ENCODE measurements around the gene COL4A1.

Gene COL4A1

DNA sequence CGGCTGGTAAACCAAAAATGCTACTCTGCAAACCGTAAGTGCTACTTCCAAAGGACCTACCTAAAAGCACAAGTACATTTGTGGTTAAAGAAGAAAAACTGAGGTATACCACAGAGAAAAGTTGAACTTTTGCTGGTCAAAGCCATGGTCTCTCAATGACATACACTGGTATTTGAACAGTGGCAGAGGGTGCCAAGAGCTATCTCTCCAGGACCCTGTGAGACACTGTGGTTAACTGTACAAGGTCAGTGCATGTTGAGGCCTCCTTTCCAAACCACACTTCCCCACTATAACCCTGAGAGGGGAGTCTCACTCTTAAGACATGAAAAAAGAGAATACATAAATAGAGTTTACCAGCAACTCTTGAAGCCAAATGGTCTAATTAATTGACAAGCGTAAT is 49.5 kb downstream of the COL4A1 start:
- DNase-seq (ENCODE audit: insufficient read length, low spot score) (no peak), FAIRE-seq (peak; percentile 52)

GRCh38 chr13:110256126-110256905 is 50.6 kb downstream of the COL4A1 start:
- TF ChIP-seq POLR2A (IDR thresholded peaks at IDR 0.05; ENCODE audit: low read depth, low read length): no peak
- no peak for DNase-seq (ENCODE audit: insufficient read length, low spot score)
- peak; percentile 87 for FAIRE-seq

More for the DNA sequence above, 49.5 kb downstream of the COL4A1 start:
- TF ChIP-seq POLR2A (IDR thresholded peaks at IDR 0.05; ENCODE audit: low read depth, low read length): no peak

GRCh38 chr13:110254751-110255553 is 52.0 kb downstream of the COL4A1 start:
- FAIRE-seq (peak; percentile 79), DNase-seq (ENCODE audit: insufficient read length, low spot score) (no peak)
- TF ChIP-seq POLR2A (IDR thresholded peaks at IDR 0.05; ENCODE audit: low read depth, low read length): no peak

DNA sequence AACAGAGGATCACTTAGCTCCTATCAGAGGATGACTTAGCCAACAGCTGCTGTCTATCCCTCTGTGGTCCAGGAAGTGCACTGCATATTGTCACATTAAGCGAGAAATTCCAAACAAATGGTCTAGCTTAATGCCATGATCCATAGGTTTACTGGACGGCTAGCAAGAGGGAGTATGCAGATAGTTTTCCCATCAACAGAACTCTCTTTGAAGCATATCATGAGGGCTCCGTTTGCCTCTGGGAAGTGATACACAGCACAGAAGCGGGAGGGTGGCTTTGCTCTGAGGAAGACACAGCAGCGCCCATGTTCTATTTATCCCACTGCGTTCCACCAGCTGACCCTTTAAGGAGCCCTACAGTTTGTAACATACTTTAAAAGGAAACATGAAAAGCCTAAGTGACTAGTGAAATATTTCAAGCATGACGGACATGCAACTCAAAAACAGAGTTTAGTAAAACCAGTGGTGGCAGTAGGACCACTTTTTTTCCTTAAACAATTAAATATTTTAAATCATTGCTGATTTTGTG is 52.7 kb downstream of the COL4A1 start:
- DNase-seq (ENCODE audit: insufficient read length, low spot score) (no peak), FAIRE-seq (peak; percentile 78)
- no peak for TF ChIP-seq POLR2A (IDR thresholded peaks at IDR 0.05; ENCODE audit: low read depth, low read length)

- DNase-seq (ENCODE audit: insufficient read length, low spot score) (no peak), FAIRE-seq (peak; percentile 27)
- TF ChIP-seq POLR2A (IDR thresholded peaks at IDR 0.05; ENCODE audit: low read depth, low read length): no peak
Measured at GRCh38 chr13:110251193-110251819, 55.7 kb downstream of the COL4A1 start.

- DNase-seq (ENCODE audit: insufficient read length, low spot score): no peak
- peak; percentile 95 for FAIRE-seq
- no peak for TF ChIP-seq POLR2A (IDR thresholded peaks at IDR 0.05; ENCODE audit: low read depth, low read length)
Measured at GRCh38 chr13:110250258-110250891, 56.6 kb downstream of the COL4A1 start.

- peak; percentile 11 for FAIRE-seq
- DNase-seq (ENCODE audit: insufficient read length, low spot score): no peak
- TF ChIP-seq POLR2A (IDR thresholded peaks at IDR 0.05; ENCODE audit: low read depth, low read length): no peak
Measured at GRCh38 chr13:110249326-110249725, 57.6 kb downstream of the COL4A1 start.

- FAIRE-seq: no peak
- no peak for TF ChIP-seq POLR2A (IDR thresholded peaks at IDR 0.05; ENCODE audit: low read depth, low read length)
- no peak for DNase-seq (ENCODE audit: insufficient read length, low spot score)
Measured at GRCh38 chr13:110248449-110249143, 58.4 kb downstream of the COL4A1 start.

DNA sequence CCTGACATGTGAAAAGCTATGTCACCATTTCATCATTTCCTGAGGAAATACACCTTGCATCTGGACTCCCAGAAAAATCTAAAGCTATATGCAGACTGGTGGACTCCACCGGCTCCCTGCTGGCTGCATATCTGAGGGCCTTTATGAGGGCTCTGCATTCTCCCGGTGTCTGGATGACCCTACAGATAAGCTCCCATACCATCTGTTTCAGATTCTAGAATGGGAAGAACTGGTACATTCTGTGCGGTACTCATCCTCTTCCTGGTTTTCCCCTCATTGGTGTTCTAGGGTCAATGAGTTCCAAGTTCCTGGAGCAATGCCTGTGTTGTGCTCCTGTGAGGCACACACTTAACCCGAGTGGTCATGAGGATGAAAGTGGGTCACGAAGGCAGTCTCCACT is 60.4 kb downstream of the COL4A1 start:
- no peak for TF ChIP-seq POLR2A (IDR thresholded peaks at IDR 0.05; ENCODE audit: low read depth, low read length)
- FAIRE-seq: peak; percentile 6
- DNase-seq (ENCODE audit: insufficient read length, low spot score): no peak

DNA sequence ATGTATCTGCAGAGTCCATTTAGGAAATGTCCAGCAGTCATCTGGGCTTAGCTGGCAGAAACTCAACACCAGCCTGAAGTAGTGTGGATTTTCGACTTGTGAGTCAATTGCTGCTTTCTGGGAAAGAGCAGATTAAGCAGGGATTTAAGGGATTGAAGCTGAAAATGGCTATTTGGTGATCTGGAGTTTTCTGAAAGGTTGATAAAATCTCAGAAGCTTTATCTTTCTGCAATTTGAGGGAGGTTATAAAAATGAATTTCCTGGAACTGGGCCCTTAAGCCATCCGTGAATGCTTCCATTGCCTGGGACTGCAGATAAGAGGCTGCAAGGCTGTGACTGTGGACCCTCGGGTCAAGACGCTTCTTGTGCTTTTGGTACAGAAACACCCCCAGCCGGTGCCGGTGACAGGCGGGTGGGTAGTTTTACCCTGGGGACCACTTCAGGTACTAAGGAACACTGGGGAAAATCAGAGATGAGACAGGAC is 61.5 kb downstream of the COL4A1 start:
- no peak for TF ChIP-seq POLR2A (IDR thresholded peaks at IDR 0.05; ENCODE audit: low read depth, low read length)
- DNase-seq (ENCODE audit: insufficient read length, low spot score) (no peak), FAIRE-seq (peak; percentile 88)

DNA sequence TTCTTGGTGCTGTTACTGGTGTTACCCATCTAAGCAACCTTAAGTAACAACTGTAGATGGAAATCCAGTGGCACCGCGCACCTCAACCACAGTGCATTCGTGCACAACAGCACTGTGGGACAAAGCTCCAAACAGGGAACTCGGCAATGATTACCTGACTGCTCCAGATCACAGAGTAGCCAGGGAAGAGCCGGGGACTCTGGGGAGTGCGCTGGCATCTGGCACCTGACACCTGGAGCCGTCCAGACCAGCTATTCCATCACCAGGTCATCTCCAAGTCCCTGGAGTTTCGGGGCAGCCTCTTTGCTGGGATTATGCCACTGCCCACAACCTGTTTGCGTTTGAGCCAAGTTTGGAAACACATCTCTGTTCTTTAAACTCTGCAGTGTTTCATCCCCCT is 62.0 kb downstream of the COL4A1 start:
- DNase-seq (ENCODE audit: insufficient read length, low spot score) (no peak), FAIRE-seq (no peak)
- no peak for TF ChIP-seq POLR2A (IDR thresholded peaks at IDR 0.05; ENCODE audit: low read depth, low read length)

DNA sequence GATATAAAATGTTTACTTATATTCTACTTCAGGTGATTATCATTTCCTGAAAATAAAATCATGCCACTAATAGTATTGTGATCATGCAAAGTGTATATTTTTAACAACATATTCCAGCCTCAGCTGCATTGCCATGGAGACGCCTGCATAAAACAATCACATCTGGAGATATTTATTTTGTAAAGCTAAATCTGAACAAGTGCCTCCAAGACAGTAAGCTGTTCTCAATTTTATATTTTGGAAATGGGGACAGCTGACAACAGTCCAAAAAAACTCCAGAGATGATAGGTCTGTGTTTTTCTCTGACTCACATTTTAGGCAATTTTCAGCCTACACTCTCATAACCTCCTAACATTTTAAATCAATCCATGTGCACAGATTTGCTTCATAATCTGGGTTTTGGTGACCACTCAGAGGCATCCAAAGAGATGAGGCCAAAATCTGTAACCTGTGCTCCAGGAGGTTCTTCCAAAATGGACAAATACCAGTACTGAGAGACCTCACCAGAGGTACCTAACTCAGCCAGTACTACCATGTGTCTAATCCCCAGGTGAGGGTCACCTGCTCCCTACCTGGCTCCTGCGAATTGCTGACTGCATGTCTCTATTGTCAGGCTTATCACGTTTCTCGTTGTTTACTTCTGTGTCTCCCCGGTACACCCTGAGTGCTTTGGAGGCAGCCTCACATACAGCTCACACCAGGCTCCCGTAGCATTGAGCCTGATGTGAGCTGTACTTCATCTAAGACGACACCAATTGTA is 62.7 kb downstream of the COL4A1 start:
- no peak for TF ChIP-seq POLR2A (IDR thresholded peaks at IDR 0.05; ENCODE audit: low read depth, low read length)
- DNase-seq (ENCODE audit: insufficient read length, low spot score): no peak
- peak; percentile 41 for FAIRE-seq
